ENCODE results near the gene MUC4.

MUC4 gene

DNA sequence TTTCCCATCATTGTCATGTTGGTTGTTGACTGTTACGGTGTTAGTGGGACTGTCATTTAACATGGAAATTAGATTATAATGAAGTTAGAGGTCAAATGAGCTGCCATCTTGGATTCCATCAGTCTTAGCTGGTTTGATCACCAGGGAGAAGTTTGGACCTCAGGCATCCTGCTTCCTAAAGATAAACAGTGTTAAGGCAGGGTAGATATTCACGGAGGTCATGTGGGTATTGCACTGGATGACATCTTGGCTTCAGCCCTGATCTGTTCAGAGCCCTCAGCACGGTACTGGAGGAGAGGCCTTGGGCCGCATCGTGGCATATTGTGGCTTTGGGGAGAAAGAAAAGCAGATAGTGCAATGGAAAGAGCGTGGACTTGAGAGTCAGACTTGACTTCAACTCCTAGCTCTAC, 102.0 kb downstream of the MUC4 start:
- TF ChIP-seq FOXP2 (optimal IDR thresholded peaks at IDR 0.05; ENCODE audit: control extremely low read depth, extremely low read length, insufficient read depth): no peak
- no peak for TF ChIP-seq EZH2 (IDR thresholded peaks at IDR 0.05)
- Histone ChIP-seq H3K4me3 (no peak overlapping the region), H3K36me3 (ENCODE audit: insufficient read depth, low read length) (no peaks in the 10 kb centered on the region), H3K9me3 (ENCODE audit: low read depth, low read length) (no peaks in the 10 kb centered on the region; the same call in 1 of the 2 replicates), H3K27ac (no peak overlapping the region), H3K9ac (ENCODE audit: insufficient read length) (no peak overlapping the region)
- DNase-seq (ENCODE audit: low read depth, low spot score): no peak

GRCh38 chr3:195708626-195709481, 102.9 kb downstream of the MUC4 start:
- TF ChIP-seq FOXP2 (optimal IDR thresholded peaks at IDR 0.05; ENCODE audit: control extremely low read depth, extremely low read length, insufficient read depth): no peak
- no peak for TF ChIP-seq POLR2AphosphoS5 (IDR thresholded peaks at IDR 0.05; ENCODE audit: borderline replicate concordance, low read depth, low read length)
- TF ChIP-seq EZH2 (IDR thresholded peaks at IDR 0.05): no peak
- no peaks in the 10 kb centered on the region; the same call in 1 of the 2 replicates for H3K9me3 ChIP-seq (ENCODE audit: low read depth, low read length)
- no peak for DNase-seq (ENCODE audit: low read depth, low spot score)
- H3K27ac ChIP-seq: no peak overlapping the region
- no peak overlapping the region for H3K9ac ChIP-seq (ENCODE audit: insufficient read length)
- H3K36me3 ChIP-seq (ENCODE audit: insufficient read depth, low read length): no peaks in the 10 kb centered on the region
- H3K4me3 ChIP-seq: no peak overlapping the region

DNA sequence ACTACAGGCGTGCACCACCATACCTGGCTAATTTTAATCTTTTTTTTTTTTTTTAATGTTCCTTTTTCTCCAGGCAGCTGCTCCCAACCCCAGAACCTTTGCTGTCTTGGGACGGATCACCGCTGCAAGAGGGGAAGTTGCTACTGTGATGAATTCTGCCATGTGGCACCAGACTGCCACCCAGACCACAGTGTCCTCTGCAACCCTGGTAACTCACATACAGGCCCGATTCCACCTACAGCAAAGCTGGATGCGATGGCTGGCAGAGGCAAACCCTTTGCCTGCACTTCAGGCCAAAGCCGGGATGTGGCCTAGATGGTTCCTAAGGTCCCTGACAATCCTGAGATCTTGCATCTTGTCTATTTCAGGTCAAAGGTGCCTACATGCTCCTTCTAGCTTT, 103.7 kb downstream of the MUC4 start:
- TF ChIP-seq FOXP2 (optimal IDR thresholded peaks at IDR 0.05; ENCODE audit: control extremely low read depth, extremely low read length, insufficient read depth): no peak
- no peak for TF ChIP-seq EZH2 (IDR thresholded peaks at IDR 0.05)
- TF ChIP-seq POLR2AphosphoS5 (IDR thresholded peaks at IDR 0.05; ENCODE audit: borderline replicate concordance, low read depth, low read length): no peak
- no peak overlapping the region for H3K4me3 ChIP-seq
- H3K9me3 ChIP-seq (ENCODE audit: low read depth, low read length): no peaks in the 10 kb centered on the region; the same call in 1 of the 2 replicates
- no peak overlapping the region for H3K9ac ChIP-seq (ENCODE audit: insufficient read length)
- no peak overlapping the region for H3K27ac ChIP-seq
- no peak for DNase-seq (ENCODE audit: low read depth, low spot score)
- H3K36me3 ChIP-seq (ENCODE audit: insufficient read depth, low read length): no peaks in the 10 kb centered on the region

DNA sequence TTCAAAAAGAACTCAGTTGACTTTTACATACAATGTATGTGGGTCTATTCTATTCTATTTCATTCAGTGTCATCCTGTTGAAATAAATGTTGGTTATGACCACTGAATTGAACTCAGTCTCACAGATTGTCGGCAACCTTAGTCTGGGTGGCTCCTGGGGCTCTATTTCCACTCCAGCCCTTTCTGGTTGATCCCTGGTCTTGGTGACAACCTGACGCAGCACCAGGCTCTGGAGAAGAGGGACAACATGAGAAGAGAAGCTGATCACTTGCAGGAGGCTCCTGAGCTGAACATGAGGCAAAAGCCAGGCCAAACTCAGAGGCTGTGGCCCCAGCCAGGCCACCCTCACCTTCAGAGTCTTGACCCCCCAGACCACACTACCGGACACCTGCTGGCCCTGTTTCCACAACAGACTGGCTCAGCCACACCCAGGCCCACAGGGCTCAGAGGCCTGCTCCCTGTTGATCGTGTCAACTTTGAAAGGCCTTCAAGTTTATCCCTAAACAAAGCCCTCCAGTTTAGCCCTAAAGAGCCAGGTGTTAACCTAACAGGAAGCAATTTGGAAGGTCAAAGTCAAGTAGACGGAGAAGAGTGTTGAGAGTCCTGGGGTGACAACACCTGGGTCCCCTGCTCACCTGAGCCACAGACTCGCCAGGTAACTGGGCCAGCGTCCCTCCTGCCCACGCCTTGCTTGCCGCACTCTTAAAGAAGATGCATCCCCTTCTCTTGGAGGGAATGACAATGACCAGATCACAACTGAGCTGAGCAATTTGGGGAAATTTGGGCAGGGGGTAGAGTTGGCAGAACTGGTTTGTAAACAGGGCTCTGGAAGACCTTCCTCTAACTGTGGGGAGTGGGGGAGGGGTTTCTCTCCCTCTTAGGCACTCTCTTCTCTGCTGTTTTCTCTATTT, 106.4 kb downstream of the MUC4 start:
- no peaks in the 10 kb centered on the region for H3K36me3 ChIP-seq (ENCODE audit: insufficient read depth, low read length)

DNA sequence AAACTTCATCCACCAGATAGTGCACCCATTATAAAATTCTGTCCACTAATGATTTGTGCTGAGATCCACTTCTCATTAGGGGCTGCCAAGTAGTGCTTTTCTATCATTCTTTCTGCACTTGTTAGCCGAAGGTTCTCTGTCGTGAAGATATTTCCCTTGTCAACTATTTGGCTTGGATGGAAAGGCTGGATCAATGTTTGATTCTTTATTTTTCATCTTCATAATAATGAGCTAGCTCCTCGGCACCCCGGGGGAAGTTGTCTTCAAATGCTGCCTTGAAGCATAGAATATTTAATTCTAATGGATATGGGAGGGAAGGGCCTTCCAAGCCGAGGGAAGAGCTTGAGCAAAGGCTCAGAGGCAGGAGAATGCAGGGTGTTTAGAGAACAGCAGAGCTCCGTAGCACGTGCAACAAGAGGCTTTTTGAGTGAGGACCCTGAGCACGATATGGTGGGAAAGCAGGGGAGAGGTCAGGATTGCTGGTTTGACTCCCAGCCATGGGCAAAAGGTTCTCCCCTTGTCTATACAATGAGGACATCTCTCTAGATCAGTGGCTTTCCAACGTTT, 107.2 kb downstream of the MUC4 start:
- Histone ChIP-seq H3K9me3 (ENCODE audit: low read depth, low read length) (no peaks in the 10 kb centered on the region; the same call in 1 of the 2 replicates), H3K4me3 (no peak overlapping the region), H3K9ac (ENCODE audit: insufficient read length) (no peak overlapping the region), H3K27ac (no peak overlapping the region), H3K36me3 (ENCODE audit: insufficient read depth, low read length) (no peaks in the 10 kb centered on the region)
- TF ChIP-seq POLR2AphosphoS5 (IDR thresholded peaks at IDR 0.05; ENCODE audit: borderline replicate concordance, low read depth, low read length): no peak
- TF ChIP-seq FOXP2 (optimal IDR thresholded peaks at IDR 0.05; ENCODE audit: control extremely low read depth, extremely low read length, insufficient read depth): no peak
- no peak for TF ChIP-seq EZH2 (IDR thresholded peaks at IDR 0.05)
- DNase-seq (ENCODE audit: low read depth, low spot score): no peak

More for the DNA sequence above, 106.4 kb downstream of the MUC4 start:
- H3K4me3 ChIP-seq: no peak overlapping the region
- no peak overlapping the region for H3K27ac ChIP-seq
- no peak for DNase-seq (ENCODE audit: low read depth, low spot score)
- no peak overlapping the region for H3K9ac ChIP-seq (ENCODE audit: insufficient read length)
- no peaks in the 10 kb centered on the region; the same call in 1 of the 2 replicates for H3K9me3 ChIP-seq (ENCODE audit: low read depth, low read length)
- no peak for TF ChIP-seq FOXP2 (optimal IDR thresholded peaks at IDR 0.05; ENCODE audit: control extremely low read depth, extremely low read length, insufficient read depth)
- no peak for TF ChIP-seq EZH2 (IDR thresholded peaks at IDR 0.05)
- no peak for TF ChIP-seq POLR2AphosphoS5 (IDR thresholded peaks at IDR 0.05; ENCODE audit: borderline replicate concordance, low read depth, low read length)

DNA sequence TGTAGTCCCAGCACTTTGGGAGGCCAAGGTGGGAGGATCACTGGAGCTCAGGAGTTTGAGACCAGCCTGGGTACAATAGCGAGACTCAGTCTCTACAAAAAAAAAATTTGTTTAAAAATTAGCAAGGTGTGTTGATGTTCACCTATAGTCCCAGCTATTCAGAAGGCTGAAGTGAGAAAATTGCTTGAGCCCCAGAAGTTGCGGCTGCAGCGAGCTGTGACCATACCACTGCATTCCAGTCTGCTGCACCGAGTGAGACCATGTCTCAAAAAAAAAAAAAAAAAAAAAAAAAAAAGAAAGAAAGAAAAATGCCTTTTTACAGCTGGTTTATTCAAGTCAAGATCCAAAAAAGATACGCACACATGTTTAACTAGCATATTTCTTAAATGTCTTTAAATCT, 108.0 kb downstream of the MUC4 start:
- Histone ChIP-seq H3K36me3 (ENCODE audit: insufficient read depth, low read length) (no peaks in the 10 kb centered on the region), H3K9me3 (ENCODE audit: low read depth, low read length) (no peaks in the 10 kb centered on the region; the same call in 1 of the 2 replicates), H3K9ac (ENCODE audit: insufficient read length) (no peak overlapping the region), H3K27ac (no peak overlapping the region), H3K4me3 (no peak overlapping the region)
- TF ChIP-seq FOXP2 (optimal IDR thresholded peaks at IDR 0.05; ENCODE audit: control extremely low read depth, extremely low read length, insufficient read depth) (no peak), POLR2AphosphoS5 (IDR thresholded peaks at IDR 0.05; ENCODE audit: borderline replicate concordance, low read depth, low read length) (no peak), EZH2 (IDR thresholded peaks at IDR 0.05) (no peak)
- no peak for DNase-seq (ENCODE audit: low read depth, low spot score)

DNA sequence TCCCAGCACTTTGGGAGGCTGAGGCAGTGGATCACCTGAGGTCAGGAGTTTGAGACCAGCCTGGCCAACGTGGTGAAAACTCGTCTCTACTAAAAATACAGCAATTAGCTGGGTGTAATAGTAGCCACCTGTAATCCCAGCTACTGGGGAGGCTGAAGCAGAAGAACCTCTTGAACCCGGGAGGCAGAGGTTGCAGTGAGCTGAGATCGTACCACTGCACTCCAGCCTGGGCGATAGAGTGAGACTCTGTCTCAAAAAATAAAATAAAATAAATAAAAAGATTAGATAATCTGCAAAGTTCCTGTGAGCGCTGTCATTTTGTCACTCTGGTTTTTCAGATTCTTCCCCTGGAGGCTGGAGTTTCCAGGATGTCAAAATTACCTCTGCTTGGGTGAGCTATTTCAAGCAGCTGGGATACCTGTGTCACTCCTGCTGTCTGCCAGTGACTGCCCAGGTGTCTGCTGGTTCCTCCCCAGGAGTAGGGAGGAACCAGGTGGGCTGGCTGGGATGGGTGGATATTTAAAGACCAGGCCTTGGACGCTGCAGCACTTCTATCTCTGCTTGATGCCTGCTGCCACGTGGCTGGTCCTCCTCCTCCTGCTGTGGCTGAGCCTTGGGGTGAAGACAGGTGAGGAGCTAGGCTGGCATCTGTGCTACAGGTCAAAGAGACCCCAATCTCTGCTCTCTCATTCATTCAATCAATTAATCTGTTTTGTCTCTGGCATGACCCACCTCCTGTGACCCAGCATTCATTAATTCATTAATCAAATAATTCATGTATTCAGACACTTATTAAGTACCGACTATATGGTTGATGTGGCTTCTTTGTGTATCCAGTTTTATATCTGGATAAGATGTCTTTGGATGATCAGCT, 110.5 kb downstream of the MUC4 start:
- TF ChIP-seq EZH2 (IDR thresholded peaks at IDR 0.05) (no peak), POLR2AphosphoS5 (IDR thresholded peaks at IDR 0.05; ENCODE audit: borderline replicate concordance, low read depth, low read length) (no peak), FOXP2 (optimal IDR thresholded peaks at IDR 0.05; ENCODE audit: control extremely low read depth, extremely low read length, insufficient read depth) (no peak)
- DNase-seq (ENCODE audit: low read depth, low spot score): no peak
- H3K9me3 ChIP-seq (ENCODE audit: low read depth, low read length): no peaks in the 10 kb centered on the region; the same call in 1 of the 2 replicates
- no peaks in the 10 kb centered on the region; the same call in 1 of the 2 replicates for H3K36me3 ChIP-seq (ENCODE audit: insufficient read depth, low read length)
- no peak overlapping the region for H3K27ac ChIP-seq
- H3K4me3 ChIP-seq: no peak overlapping the region
- no peak overlapping the region for H3K9ac ChIP-seq (ENCODE audit: insufficient read length)

All from SK-N-MC (cell line).